ENCODE measurements around the gene LGI4.
"Not testable (repeated sequence)": the region's sequence is repeated elsewhere in the genome, so short reads cannot be mapped to it uniquely, and the experiment has no call there.

LGI4 gene

DNA sequence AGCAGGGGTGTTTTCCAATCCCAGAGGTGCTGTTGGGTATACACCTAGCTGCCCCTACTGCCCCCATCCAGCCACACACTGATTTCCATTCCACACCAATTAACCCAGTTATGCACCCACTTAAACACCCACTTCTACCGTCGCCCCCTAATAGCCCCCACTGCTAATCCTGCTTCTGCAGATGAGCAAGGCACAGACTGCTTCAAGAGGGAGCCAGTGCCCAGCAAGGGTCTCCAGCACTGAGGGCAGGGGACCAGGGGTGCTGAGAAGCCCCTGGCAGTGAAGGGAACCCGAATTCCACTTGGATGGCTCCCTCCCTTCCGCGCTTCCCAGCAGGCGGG is 9.4 kb upstream of the LGI4 start:
- no peak for DNase-seq
- in situ Hi-C loops (cut with MboI; ENCODE audit: low pct_unique_long_range_greater_than_20kb, low sequenced_read_pairs) = no loop called here

GRCh38 chr19:35143818-35144217 is 9.0 kb upstream of the LGI4 start:
- no peak for DNase-seq
- in situ Hi-C loops (cut with MboI; ENCODE audit: low pct_unique_long_range_greater_than_20kb, low sequenced_read_pairs) = no loop called here

DNA sequence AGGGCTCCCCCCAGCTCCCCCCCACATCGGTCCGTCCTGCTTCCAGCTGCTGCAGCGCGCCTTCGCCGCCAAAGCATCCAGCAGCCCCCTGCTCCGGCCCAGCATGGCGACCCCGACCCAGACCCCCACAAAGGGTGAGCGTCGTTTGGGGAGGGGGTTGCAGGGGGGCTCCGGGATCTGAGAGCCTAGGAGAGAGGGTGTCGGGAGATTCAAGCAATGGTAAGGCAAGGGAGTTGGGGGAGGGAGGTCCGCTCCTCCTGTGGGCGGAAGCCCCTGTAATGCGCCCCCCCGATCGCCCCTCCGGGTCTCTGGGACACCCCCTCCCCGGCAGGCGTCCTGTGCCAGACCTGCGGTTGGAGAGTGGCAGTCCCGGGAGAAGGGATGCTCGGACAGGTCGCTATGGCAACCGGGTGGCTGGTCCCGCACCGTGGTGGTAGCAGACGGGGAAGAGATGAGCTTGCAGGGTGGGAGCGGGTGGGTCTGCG is 8.4 kb upstream of the LGI4 start, which contains the start of gene FXYD7:
Gene FXYD7 (plus strand): TSS at position 25 of the 485 bp plus-strand sequence. CDS start 79 bp downstream, at position 104.
- no peak for DNase-seq
- in situ Hi-C loops (cut with MboI; ENCODE audit: low pct_unique_long_range_greater_than_20kb, low sequenced_read_pairs) = no loop called here

- DNase-seq = peak; percentile 53
- in situ Hi-C loops (cut with MboI; ENCODE audit: low pct_unique_long_range_greater_than_20kb, low sequenced_read_pairs) = no loop called here
Measured at GRCh38 chr19:35142606-35143230, 7.9 kb upstream of the LGI4 start.

DNA sequence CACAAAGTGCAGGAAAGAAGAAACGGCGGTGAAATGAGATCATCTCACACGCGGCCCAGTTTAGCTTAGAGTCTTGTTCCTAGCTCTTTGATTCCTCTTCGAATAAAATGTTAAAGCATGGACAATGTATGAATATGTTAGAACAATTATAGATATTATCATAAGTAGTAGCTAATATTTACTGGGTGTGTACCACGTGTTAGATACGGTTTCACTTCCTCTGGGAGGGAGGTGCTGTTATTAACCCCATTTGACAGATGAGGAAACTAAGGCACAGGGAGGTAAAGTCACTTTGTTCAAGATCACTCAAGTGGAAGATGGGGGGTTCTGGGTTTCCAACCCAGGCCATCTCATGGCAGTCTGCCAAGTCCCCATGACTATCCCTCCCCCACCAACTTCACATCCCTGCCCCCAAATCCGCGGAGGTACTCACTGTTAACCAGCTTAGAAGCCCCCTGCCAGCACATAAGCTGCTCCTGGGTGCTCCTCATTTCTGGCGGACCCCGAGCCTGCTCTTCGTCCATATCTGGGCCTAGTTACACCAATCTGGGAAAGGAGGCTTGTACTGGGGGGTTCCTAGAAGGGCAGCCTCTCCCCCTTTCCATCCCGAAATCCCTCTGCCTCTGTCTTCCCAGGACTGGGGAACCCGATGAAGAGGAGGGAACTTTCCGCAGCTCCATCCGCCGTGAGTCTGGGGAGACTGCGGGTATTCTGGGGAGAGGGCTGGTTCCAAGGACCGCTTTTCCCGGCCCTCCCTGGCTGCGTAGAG is 7.2 kb upstream of the LGI4 start:
- no peak for DNase-seq
- in situ Hi-C loops (cut with MboI; ENCODE audit: low pct_unique_long_range_greater_than_20kb, low sequenced_read_pairs) = no loop called here

DNA sequence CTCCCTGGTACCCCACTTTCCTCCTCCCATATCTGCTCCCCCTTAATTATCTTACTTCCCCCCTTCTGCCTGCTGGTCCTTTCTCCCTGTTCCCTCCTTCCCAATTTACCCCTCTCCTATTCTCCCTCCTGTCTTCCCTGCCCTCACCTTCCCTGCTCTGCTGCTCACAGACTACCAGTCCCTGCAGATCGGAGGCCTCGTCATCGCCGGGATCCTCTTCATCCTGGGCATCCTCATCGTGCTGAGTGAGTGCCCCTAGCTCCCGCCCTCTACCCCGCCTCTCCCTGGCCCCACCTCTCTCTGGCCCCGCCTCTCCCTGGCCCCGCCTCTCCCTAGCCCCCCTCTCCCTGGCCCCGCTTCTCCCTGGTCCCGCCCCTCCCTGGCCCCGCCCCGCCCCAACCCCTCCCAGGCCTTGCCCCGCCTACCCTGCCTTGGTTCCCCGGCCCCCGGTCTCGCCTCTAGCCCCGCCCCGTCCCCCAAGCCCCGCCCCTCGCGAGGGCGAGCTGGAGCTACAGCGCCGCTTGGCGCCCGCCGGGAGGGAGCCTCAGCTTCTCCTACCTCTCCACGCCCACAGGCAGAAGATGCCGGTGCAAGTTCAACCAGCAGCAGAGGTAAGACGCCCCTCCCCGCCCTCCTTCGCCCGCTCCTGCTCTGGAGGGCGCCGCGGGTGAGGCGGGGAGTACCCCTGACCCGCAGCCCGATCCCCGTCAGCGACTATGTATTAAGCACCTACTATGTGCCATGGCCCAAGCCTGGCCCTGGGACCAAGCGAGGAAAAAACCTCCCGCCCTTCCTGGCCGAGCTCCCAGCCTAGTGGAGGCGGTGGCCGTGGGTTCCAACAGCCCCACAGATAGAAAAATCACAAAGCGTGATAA is 6.3 kb upstream of the LGI4 start:
- peak; percentile 56 for DNase-seq

DNA sequence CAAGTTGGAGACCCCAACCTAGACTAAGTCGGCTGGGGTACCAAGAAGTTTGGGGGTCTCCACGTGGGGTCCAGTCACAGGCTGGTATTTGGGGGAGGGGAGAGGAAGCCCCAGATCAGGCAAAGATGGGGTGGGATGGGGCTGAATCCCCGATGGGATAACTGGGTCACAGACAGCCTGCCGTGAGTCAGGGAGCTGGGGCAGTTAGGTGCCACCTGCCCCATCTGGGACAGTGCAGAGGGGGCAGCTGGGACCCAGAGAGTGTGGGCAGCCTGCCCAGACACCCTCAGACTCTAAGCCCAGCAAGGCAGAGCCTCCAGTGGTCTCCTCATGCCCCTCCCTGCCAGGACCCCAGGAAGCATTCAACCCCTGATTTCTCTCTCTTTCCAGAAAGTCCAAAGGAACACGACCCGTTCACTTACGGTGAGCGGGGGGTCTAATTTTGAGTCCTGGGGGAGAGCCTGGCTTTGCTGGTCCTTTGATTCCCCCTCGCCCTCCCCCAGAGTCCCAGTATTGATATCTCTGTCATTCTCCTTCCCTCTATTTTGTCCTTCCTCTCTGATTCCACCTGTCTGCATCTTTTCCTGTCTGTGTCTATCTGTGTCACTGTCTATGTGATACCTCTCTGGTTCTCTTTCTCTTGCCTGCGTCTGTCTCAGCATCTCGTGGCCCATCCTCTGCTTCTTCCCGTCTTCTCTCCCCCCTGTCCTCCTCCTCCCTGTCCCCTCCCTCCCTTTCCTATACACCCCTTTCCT is 5.5 kb upstream of the LGI4 start:
- no peak for DNase-seq
- in situ Hi-C loops (cut with MboI; ENCODE audit: low pct_unique_long_range_greater_than_20kb, low sequenced_read_pairs) = no loop called here

More for the DNA sequence above, 6.3 kb upstream of the LGI4 start:
- in situ Hi-C loops (cut with MboI; ENCODE audit: low pct_unique_long_range_greater_than_20kb, low sequenced_read_pairs) = no loop called here

GRCh38 chr19:35138305-35138892 is 3.5 kb upstream of the LGI4 start, which contains the start of gene FXYD1:
TSS of gene FXYD1 (plus strand) at chr19:35138824. CDS start at chr19:35140080, 1,256 bp downstream.
- DNase-seq = no peak
- in situ Hi-C loops (cut with MboI; ENCODE audit: low pct_unique_long_range_greater_than_20kb, low sequenced_read_pairs) = no loop called here

- DNase-seq = no peak
- in situ Hi-C loops (cut with MboI; ENCODE audit: low pct_unique_long_range_greater_than_20kb, low sequenced_read_pairs) = no loop called here
Measured at GRCh38 chr19:35136977-35137702, 2.3 kb upstream of the LGI4 start.

DNA sequence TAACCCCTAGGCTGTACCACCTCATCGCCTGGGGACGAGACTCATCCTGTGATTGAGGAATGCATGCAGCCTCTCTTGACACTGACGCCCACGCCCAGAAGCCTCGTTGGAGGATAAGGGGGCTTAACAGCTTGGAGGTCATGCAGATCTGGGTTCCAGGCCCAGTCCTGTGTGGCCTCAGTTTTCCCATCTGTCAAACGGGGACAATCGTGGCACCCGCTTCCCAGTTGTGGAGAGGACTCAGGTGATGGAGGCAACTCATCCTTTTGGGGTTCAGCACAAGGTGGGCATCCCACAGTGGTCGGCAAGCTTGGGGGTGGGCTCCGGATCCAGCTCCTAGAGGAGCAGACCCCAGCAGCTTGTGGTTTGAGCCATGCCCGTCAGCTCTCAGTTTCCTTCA is 1.4 kb upstream of the LGI4 start:
- no peak for DNase-seq
- in situ Hi-C loops (cut with MboI; ENCODE audit: low pct_unique_long_range_greater_than_20kb, low sequenced_read_pairs) = no loop called here

DNA sequence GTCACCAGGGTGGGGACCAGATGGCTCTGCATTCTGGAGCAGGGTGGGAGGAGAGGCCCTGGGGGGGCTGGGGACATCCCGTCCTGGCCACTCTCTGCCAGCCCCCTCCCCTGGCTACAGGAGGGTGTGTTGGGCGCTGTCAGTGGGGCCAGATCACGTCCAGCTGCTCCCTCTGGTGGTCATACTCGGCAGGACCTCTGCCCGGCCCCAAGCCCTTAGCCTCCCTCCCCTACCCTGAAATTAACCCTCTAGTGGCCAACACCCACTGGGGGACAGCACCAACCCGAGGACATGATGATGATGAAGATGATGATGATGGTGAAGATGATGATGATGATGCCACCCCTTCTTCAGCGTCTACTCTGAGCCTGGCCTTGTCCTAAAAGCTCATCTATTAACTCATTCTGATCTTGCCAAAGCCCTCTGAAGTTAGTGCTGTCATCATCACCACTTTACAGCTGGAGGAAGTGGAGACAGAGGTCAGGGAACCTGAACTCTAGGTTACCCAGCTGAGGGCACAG is 590 bp upstream of the LGI4 start:
- in situ Hi-C loops (cut with MboI; ENCODE audit: low pct_unique_long_range_greater_than_20kb, low sequenced_read_pairs) = no loop called here
- DNase-seq = peak; percentile 84

DNA sequence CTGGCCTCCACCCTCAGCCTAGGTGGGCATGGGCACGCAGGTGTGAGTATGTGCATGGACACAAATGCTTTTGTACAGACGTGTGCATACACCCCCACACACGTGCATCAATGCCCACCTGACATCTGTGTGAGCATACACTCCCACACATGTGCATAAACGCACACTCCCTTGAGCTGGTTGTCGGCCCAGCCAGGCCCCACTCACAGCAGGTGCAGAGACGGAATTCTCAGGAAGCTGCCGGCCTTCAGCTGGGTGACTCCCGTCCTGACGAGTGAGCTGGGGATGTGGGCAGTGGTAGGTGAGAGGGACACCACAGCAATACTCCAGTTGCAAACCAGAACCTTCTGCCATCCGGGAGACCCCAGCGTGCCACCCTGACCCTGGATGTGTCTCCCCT is 1.0 kb downstream of the LGI4 start:
- in situ Hi-C loops (cut with MboI; ENCODE audit: low pct_unique_long_range_greater_than_20kb, low sequenced_read_pairs) = no loop called here
- DNase-seq = no peak

- in situ Hi-C loops (cut with MboI; ENCODE audit: low pct_unique_long_range_greater_than_20kb, low sequenced_read_pairs) = no loop called here
- DNase-seq = no peak
Measured at GRCh38 chr19:35132254-35132653, 2.6 kb downstream of the LGI4 start.

DNA sequence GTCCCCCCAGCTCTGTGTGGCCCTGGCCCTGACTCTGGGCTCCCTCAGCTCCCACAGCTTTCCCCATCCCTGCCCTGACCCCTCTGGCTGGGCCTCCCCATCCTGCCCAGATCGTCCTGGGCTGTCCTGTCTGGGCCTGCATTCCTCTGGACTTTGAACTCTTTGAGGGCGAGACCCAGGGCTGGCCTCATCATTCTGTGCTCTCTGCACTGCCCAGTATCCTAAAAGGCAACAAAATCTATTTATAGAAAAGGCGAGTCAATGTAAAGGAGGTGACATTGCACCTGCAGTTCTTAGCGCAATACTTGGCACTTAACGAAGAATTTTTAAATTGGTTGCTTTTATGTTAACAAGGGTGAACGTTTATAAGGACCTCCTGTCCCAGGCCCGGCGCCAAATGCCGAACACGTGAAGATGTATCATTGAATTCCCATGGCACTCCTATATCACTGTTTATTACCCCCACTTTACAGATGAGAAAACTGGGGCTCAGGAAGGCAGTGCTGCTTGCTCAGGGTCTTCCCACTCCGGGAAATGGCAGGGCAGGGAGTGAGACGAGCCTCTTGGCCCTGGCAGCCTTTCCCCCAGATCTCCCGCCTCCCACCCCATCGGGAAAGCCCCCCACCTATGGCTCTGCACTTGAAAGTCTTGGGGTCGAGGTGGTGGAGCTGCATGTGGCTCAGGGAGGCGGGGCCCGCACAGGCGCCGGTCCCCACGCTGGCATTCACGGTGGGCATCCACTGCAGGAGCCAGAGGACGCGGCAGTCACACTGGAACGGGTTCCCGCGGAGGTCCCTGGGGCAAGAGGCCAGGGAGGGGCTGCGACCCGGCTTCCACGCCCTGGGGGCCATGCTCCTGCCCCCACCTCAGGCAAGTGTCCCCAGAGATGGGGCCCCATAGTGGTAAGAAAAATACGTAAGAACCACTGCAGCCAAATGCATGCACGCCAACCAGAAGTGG is 3.8 kb downstream of the LGI4 start:
- in situ Hi-C loops (cut with MboI; ENCODE audit: low pct_unique_long_range_greater_than_20kb, low sequenced_read_pairs) = no loop called here
- DNase-seq = no peak

DNA sequence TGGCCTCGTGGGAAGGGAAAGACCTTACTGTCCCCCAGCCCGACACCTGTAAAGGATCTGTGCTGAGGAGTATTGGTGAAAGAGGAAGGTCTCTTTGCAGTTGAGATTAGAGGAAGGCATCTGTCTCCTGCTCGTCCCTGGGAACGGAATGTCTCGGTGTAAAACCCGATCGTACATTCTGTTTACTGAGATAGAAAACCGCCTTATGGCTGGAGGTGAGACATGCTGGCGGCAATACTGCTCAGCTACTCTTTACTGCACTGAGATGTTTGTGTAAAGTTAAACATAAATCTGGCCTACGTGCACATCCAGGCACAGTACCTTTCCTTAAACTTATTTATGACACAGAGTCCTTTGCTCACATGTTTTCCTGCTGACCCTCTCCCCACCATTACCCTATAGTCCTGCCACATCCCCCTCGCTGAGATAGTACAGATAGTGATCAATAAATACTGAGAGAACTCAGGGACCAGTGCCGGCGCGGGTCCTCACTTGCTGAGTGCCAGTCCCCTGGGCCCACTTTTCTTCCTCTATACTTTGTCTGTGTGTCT is 5.1 kb downstream of the LGI4 start:
- in situ Hi-C loops (cut with MboI; ENCODE audit: low pct_unique_long_range_greater_than_20kb, low sequenced_read_pairs); DNase-seq: not testable (repeated sequence)

GRCh38 chr19:35128398-35129057 is 6.3 kb downstream of the LGI4 start:
- in situ Hi-C loops (cut with MboI; ENCODE audit: low pct_unique_long_range_greater_than_20kb, low sequenced_read_pairs) = no loop called here
- no peak for DNase-seq
